GM18909 (cell line): ENCODE data around the gene TMEM11.
"Not testable (repeated sequence)": the region's sequence is repeated elsewhere in the genome, so short reads cannot be mapped to it uniquely, and the experiment has no call there.

Experiments
- ATAC-seq: cut with Tn5 transposase; IDR thresholded peaks from one replicate; pipeline ENCODE4 v1.9.1; 2021; ENCODE audit warnings: mild to moderate bottlenecking; ENCODE audit not compliant: unreplicated experiment, poor library complexity

The TMEM11 gene

DNA sequence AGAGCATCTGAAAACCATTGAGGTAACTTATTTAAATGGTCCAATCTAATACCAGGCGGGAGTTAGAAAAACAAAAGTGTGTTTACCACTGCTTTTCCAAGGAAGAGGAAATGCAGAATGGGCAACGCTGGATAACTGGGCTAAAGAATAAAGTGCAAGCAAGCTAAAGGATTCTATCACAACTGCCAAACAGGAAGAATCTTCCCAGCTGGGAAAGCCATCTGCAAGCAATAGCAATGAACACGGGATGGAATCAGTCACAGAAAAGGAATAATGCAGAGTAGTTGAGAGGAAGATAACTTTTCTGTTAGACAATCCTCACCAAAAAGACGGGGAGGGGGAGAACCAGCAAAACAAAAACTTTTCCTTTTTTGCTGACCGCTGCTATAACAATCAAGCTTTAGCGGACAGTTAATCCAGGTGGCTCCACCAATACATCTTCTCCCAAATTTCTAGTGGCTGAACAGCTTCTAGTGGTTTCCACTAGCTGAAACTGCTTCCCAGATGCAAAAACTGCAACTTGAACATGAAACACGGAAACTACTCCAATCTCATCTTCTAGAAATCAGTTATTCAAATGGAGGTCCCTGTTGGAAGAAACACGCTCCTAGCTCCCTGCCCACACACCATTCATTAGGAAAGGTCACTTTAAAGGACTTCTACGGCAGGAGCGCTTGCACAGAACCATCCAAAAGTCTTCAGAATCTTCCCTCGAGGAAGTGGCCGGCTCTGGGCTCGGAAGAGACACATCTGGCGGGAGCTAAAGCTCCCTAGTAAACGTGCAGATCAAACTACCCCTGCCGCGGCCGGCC, 929 bp downstream of the TMEM11 start:
- no peak for ATAC-seq

DNA sequence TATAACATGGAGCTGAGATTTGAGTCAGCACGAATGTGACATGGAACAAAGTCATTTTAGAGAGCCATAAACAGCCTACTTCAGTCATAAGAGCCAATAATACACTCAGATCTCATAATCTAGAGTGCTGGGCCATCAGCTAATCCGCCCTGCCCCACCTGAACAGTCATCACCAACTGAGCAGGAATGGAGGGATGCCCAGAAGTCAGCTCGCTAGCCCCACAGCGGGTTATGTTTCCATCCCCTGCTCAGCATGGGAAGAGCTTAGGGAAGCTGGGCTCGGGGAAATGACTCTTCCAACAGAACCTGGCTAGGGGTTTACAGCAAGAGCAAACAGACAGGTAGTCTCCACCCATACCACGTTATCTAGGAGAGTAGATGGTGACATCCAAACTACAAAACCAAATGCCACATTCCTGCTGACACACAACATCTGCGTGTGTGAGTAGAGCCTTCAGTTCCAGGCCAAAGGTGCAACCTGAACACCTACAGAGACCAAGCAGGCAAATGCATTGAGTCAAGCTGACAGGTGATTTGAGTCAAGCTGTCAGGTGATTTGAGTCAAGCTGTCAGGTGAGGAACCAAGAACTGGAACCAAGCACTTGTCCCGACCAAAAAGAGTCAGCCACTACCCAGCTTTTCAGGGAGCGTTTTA, 2.0 kb downstream of the TMEM11 start:
- ATAC-seq, result no peak

DNA sequence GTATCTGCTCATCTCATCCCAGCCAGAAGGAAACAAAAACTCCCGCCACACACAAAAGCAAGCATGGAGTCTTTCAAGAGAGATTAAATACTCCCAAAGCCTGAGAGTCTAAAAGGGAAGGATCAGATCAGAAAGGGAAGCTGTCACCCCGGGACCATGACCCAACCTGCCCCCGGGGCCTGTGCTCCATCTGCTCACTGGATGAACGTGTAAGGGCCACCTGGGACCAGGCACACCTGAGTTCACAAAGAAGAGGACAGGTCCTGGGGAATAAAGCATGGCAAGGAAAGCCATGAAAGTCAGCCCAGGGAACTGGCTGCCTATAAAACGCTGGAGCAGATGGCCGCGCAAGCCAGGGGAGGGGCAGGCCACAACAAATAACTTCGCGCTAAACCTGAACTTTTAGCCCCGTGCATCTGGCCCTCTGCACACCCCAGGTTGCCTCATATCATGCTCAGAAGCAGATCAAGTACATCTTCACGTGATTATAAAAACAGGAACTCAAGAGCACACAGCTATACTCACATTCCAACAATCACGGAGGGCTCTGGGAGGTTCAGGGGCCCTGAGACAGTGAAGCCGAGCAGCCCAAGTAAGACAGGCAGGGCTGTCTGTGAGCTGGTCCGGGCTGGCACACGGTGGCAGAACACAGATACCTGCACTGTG, 3.4 kb downstream of the TMEM11 start:
- ATAC-seq, result no peak

DNA sequence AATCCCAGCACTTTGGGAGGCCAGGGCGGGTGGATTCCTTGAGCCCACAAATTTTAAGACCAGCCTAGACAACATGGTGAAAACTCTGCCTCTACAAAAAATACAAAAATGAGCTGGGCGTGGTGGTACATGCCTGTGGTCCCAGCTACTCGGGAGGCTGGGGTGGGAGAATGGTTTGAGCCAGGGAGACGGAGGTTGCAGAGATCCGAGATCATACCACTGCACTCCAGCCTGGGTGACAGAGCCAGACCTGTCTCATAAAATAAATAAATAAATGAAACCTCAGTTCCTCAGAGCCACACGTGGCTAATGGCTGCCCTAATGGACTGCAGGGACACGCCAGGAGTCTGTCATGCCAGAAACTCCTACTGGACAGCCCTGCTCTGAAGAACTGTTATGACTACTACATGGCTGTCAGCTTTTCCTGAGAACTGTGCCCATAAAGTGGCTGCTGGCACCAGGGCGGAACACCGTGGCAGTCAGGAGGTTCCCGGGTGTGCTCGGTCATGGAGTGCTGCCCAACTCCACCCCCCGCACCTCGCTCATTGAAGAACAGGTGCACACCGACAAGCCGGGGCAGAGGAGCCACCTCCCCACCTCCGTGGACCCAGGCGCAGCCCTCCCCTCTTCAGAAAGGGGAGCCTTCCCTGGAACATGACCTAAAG, 4.3 kb downstream of the TMEM11 start:
- no peak for ATAC-seq

- ATAC-seq, result no peak
Observed at GRCh38 chr17:21208352-21208751, 5.6 kb downstream of the TMEM11 start.

GRCh38 chr17:21204935-21205334, 9.0 kb downstream of the TMEM11 start:
- no peak for ATAC-seq

- no peak for ATAC-seq
Observed at GRCh38 chr17:21202512-21202911, 11.4 kb downstream of the TMEM11 start.

GRCh38 chr17:21201874-21202273, 12.1 kb downstream of the TMEM11 start:
- ATAC-seq, result no peak

DNA sequence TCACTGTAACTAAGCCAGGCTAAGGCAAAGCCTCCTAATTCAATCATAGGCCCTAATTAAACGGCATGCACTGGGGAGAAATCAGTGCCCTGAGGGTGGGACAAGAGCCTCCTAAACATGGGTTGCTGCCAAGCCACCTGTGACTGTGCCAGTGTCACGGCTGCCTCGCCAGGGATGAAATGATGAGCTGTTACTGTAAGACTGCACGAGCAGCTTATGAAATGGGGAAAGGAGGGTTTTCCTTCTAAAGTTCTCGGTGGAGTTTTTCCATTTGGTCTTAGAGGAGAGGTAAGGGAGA, 12.7 kb downstream of the TMEM11 start:
- no peak for ATAC-seq

GRCh38 chr17:21200590-21201297, 13.2 kb downstream of the TMEM11 start:
- no peak for ATAC-seq

DNA sequence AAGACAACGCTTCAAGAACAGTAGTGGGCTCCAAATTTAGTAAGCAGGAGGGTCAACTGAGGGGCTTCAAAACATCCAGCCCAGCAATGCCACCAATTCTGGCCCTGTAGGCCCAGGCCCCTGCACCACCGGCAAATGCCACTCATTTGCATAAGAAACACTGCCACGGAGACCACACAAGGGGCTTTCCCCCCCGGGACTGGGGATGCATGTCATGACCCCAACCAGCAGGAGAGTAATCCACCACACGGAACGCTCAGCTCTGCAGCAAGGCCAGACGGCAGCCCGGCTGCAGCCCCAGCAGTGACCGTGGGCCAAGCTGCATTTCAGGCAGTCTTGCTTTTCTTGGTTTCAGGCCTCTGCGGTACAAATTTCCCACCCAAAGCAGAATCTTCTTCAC, 14.1 kb downstream of the TMEM11 start:
- no peak for ATAC-seq

DNA sequence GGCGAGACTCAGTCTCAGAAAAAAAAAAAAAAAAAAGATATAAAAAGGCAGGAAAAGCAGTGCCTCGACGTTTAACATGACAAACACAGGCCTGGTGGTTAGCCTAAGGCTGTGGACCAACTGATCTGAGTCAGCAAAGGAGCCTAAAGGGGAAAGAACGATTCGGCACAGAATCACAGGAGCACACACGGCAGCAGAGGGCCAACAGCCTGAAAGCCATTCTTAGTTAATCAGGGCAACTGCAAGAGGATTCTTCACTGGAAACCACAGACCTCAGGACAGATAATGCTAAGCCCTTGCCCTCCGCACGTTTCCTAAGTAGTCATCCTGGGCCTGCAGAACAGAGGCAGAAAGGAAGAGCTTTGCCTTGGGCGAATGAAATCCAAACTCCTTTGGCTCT, 14.7 kb downstream of the TMEM11 start:
- ATAC-seq, result no peak

DNA sequence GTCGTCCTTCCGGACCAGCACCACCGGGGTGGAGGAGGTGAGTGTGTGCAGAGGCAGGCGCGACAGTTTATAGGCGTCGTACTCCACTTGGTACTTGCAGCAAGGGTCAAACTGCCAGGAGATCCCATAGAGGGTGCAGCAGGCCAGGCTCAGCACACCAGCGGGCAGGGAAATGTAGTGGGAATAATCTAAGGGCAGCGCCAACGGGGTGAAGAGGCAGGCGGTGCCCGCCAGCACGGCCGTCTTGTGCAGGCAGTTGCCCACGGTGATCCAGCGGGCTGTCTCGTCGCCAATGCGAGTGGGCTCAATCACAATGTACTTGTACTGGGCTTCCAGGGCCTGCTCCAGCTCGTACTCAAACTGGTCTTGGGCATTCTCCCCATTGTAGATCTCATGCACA, 15.6 kb downstream of the TMEM11 start:
- no peak for ATAC-seq

- ATAC-seq, result no peak
Observed at GRCh38 chr17:21196126-21196525, 17.8 kb downstream of the TMEM11 start.

DNA sequence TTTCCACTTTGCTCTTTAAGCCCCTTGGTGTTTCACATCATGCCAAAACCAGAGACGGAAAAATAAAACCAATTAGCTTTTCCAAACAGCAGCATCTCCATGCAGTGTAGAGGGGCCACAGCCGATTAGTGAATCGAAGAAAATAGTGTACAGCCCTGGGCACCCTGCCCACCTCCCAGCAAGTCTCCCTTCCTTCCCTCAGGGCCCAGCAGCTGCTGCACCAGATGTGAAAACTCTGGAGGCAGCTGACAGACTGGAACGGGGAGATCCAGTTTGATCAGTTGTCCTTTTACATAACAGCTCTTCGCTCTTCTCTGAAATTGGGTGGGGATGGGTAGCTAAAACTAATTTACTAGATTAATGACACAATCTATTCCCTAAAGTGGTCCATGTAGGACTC, 19.3 kb downstream of the TMEM11 start:
- no peak for ATAC-seq

GRCh38 chr17:21194226-21194625, 19.7 kb downstream of the TMEM11 start:
- ATAC-seq, result no peak

DNA sequence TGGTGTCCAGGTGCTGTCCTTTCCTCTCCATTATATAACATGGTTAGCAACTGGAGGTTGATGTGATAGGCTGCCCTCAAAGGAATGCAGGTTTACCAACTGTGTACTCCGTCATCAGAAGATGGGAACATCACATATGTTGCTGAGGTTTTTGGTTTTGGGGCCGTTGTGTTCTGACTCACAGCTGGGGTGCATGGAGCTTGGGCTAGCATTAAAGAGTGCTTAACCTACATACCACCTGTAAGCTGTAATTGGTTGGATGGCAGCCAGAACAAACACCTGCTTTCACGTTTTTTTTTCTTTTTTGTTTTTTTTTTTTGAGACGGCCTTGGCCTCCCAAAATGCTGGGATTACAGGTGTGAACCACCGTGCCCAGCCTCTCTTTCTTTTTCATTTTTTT, 20.9 kb downstream of the TMEM11 start:
- no peak for ATAC-seq

DNA sequence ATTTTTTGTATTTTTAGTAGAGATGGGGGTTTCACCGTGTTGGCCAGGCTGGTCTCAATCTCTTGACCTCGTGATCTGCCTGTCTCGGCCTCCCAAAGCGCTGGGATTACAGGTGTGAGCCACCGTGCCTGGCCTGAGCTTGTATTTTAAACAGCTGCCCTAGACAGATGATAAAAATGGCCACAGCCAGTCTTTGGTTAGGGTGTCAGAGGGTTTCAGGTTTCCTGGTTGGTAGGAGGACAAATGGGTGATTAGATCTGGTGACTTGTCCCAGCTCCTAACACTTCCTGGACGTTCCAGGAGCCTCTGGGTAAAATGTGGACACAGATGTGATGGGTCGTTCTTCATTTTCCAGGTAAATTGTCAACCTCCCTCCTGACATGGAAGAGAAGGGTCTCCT, 21.5 kb downstream of the TMEM11 start:
- not testable (repeated sequence) for ATAC-seq

- ATAC-seq, result no peak
Observed at GRCh38 chr17:21191698-21192097, 22.3 kb downstream of the TMEM11 start.

- no peak for ATAC-seq
Observed at GRCh38 chr17:21190078-21190477, 23.9 kb downstream of the TMEM11 start.

GRCh38 chr17:21189361-21189760, 24.6 kb downstream of the TMEM11 start:
- ATAC-seq, result no peak
